Measurements from ENCODE around the gene FTO. TPM values are rescaled to one million over a fixed set of nuclear protein-coding genes. Genes with fewer than 3 reads are reported as not detected.

Gene FTO
- total RNA-seq, 1 donor from 2014 or later, result 70.5 TPM

GRCh38 chr16:53864819-53865493 is 161.0 kb downstream of the FTO start:
- H3K27me3 ChIP-seq, result no peaks in the 10 kb centered on the region
- H3K4me3 ChIP-seq, result no peak overlapping the region
- intact Hi-C loops (cut with DNase I), result no loop called here
- no peaks in the 10 kb centered on the region for H3K9me3 ChIP-seq
- no peak for DNase-seq (ENCODE audit: extremely low spot score in 2 of 2)
- H3K27ac ChIP-seq, result no peak overlapping the region
- H3K4me1 ChIP-seq, result peaks cover 8% of the 10 kb centered on the region
- H3K36me3 ChIP-seq, result peaks cover 0 to 4% of the 10 kb centered on the region in 2 donors
- TF ChIP-seq POLR2A (IDR thresholded peaks at IDR 0.05), result no peak

GRCh38 chr16:53865494-53865863 is 161.5 kb downstream of the FTO start:
- H3K36me3 ChIP-seq, result no peaks in the 10 kb centered on the region

GRCh38 chr16:53866520-53866919 is 162.6 kb downstream of the FTO start:
- Histone ChIP-seq H3K36me3 (no peaks in the 10 kb centered on the region), H3K4me3 (no peak overlapping the region), H3K9me3 (no peaks in the 10 kb centered on the region), H3K27ac (no peak overlapping the region), H3K27me3 (no peaks in the 10 kb centered on the region), H3K4me1 (peaks cover 8% of the 10 kb centered on the region)
- TF ChIP-seq POLR2A (IDR thresholded peaks at IDR 0.05), result no peak
- TF ChIP-seq CTCF (IDR thresholded peaks at IDR 0.05), result no peak
- no peak for TF ChIP-seq POLR2AphosphoS5 (IDR thresholded peaks at IDR 0.05; ENCODE audit: insufficient read depth in 1 of 2, low read depth in 1 of 2)
- DNase-seq (ENCODE audit: extremely low spot score in 2 of 2), result no peak
- intact Hi-C loops (cut with DNase I), result no loop called here

More at GRCh38 chr16:53865494-53865863, 161.5 kb downstream of the FTO start:
- Histone ChIP-seq H3K4me1 (peaks cover 8% of the 10 kb centered on the region), H3K9me3 (no peaks in the 10 kb centered on the region), H3K4me3 (no peak overlapping the region), H3K27ac (no peak overlapping the region), H3K27me3 (no peaks in the 10 kb centered on the region)
- DNase-seq (ENCODE audit: extremely low spot score in 2 of 2), result no peak
- no peak for TF ChIP-seq POLR2A (IDR thresholded peaks at IDR 0.05)
- TF ChIP-seq POLR2AphosphoS5 (IDR thresholded peaks at IDR 0.05; ENCODE audit: insufficient read depth in 1 of 2, low read depth in 1 of 2), result peak in 1 of 2 donors; percentile 31
- intact Hi-C loops (cut with DNase I), result no loop called here

- Histone ChIP-seq H3K4me1 (no peaks in the 10 kb centered on the region), H3K36me3 (no peaks in the 10 kb centered on the region), H3K27me3 (no peaks in the 10 kb centered on the region), H3K27ac (no peak overlapping the region), H3K4me3 (no peak overlapping the region), H3K9me3 (no peaks in the 10 kb centered on the region)
- intact Hi-C loops (cut with DNase I), result no loop called here
- DNase-seq (ENCODE audit: extremely low spot score in 2 of 2), result no peak
- TF ChIP-seq POLR2AphosphoS5 (IDR thresholded peaks at IDR 0.05; ENCODE audit: insufficient read depth in 1 of 2, low read depth in 1 of 2) (no peak), POLR2A (IDR thresholded peaks at IDR 0.05) (no peak), CTCF (IDR thresholded peaks at IDR 0.05) (no peak)
Observed at GRCh38 chr16:53870831-53871230, 166.9 kb downstream of the FTO start.

- intact Hi-C loops (cut with DNase I), result no loop called here
- TF ChIP-seq CTCF (IDR thresholded peaks at IDR 0.05) (no peak), POLR2AphosphoS5 (IDR thresholded peaks at IDR 0.05; ENCODE audit: insufficient read depth in 1 of 2, low read depth in 1 of 2) (no peak), POLR2A (IDR thresholded peaks at IDR 0.05) (no peak)
- no peak for DNase-seq (ENCODE audit: extremely low spot score in 2 of 2)
- H3K27me3 ChIP-seq, result no peaks in the 10 kb centered on the region
- H3K4me1 ChIP-seq, result no peaks in the 10 kb centered on the region
- no peak overlapping the region for H3K27ac ChIP-seq
- H3K36me3 ChIP-seq, result no peaks in the 10 kb centered on the region
- no peak overlapping the region for H3K4me3 ChIP-seq
- H3K9me3 ChIP-seq, result no peaks in the 10 kb centered on the region
Observed at GRCh38 chr16:53872248-53873221, 168.6 kb downstream of the FTO start.
